Dedifferentiated amniotic fluid mesenchymal stem cell (primary cell): ENCODE results near the gene BBLN.
A peak's percentile ranks its signal among the peaks of the same experiment; 100 is the strongest.
"Not testable (repeated sequence)": the region's sequence is repeated elsewhere in the genome, so short reads cannot be mapped to it uniquely, and the experiment has no call there.

Experiments used
- DNase-seq: peaks from one replicate; pipeline ENCODE4 v3.0.0-alpha.2; 2016; ENCODE audit errors: extremely low spot score

Gene BBLN

GRCh38 chr9:128159784-128160602 is at the start of gene BBLN:
BBLN (plus strand) TSS chr9:128160265; CDS start chr9:128160408, 143 bp downstream.
- DNase-seq: peak; percentile 81

- not testable (repeated sequence) for DNase-seq
Measured at GRCh38 chr9:128111726-128112125, 48.3 kb upstream of the BBLN start.

GRCh38 chr9:128113526-128114325 is 46.3 kb upstream of the BBLN start:
- no peak for DNase-seq

- no peak for DNase-seq
Measured at GRCh38 chr9:128114326-128115186, 45.5 kb upstream of the BBLN start.

- DNase-seq: no peak
Measured at GRCh38 chr9:128115187-128116103, 44.6 kb upstream of the BBLN start.

GRCh38 chr9:128116104-128117083 is 43.7 kb upstream of the BBLN start:
- DNase-seq: no peak

- DNase-seq: peak; percentile 85
Measured at GRCh38 chr9:128117613-128118471, 42.2 kb upstream of the BBLN start.

GRCh38 chr9:128118472-128118857 is 41.6 kb upstream of the BBLN start:
- no peak for DNase-seq

- no peak for DNase-seq
Measured at GRCh38 chr9:128118971-128119665, 40.9 kb upstream of the BBLN start.

GRCh38 chr9:128120061-128120740 is 39.9 kb upstream of the BBLN start:
- no peak for DNase-seq

GRCh38 chr9:128120741-128121465 is 39.2 kb upstream of the BBLN start:
- no peak for DNase-seq

GRCh38 chr9:128121466-128121810 is 38.6 kb upstream of the BBLN start:
- DNase-seq: no peak

- DNase-seq: no peak
Measured at GRCh38 chr9:128121924-128122808, 37.9 kb upstream of the BBLN start.

- DNase-seq: no peak
Measured at GRCh38 chr9:128122809-128123175, 37.3 kb upstream of the BBLN start.

GRCh38 chr9:128123451-128124080 is 36.5 kb upstream of the BBLN start:
- DNase-seq: no peak

GRCh38 chr9:128124451-128124850 is 35.6 kb upstream of the BBLN start:
- no peak for DNase-seq
